Upper lobe of left lung (tissue), 6 donors: ENCODE data around the gene FCER1A. TPM values are rescaled to one million over a fixed set of nuclear protein-coding genes. Genes with fewer than 3 reads are reported as not detected.

Experiments used
- ATAC-seq, 2 donors: fragments of 200-7000 bp; cut with Tn5 transposase; one replicate each; pipeline ENCODE4 v1.9.1; 2022; ENCODE audit warnings: mild to moderate bottlenecking in 2 of 2, moderate library complexity in 2 of 2; ENCODE audit not compliant: low FRiP score in 2 of 2
- DNase-seq, 2 donors: peaks; one replicate each; pipeline ENCODE4 v3.0.0-alpha.2; 2019 to 2020
- H3K27ac ChIP-seq, 4 donors: fragments of 200-600 bp; sonication (generic); one replicate each; pipeline ENCODE4 v1.5.1; 2016 to 2019
- H3K27me3 ChIP-seq, 4 donors: fragments of 200-600 bp; sonication (generic); one replicate each; pipeline ENCODE4 v1.5.1; 2017 to 2019
- H3K36me3 ChIP-seq, 4 donors: fragments of 200-600 bp; sonication (generic); one replicate each; pipeline ENCODE4 v1.5.1; 2016 to 2019
- H3K4me1 ChIP-seq, 4 donors: fragments of 200-600 bp; sonication (generic); one replicate each; pipeline ENCODE4 v1.5.1; 2018 to 2019
- H3K4me3 ChIP-seq, 4 donors: fragments of 200-600 bp; sonication (generic); one replicate each; pipeline ENCODE4 v1.5.1; 2017 to 2019; ENCODE audit warnings: mild to moderate bottlenecking in 2 of 4, moderate library complexity in 1 of 4
- H3K9me3 ChIP-seq, 4 donors: fragments of 200-600 bp; sonication (generic); one replicate each; pipeline ENCODE4 v1.5.1; 2018 to 2019
- EP300 ChIP-seq, 4 donors: sonication (generic); formaldehyde crosslinking; IDR thresholded peaks; one replicate each; pipeline ENCODE4 v1.5.1; 2017; ENCODE audit warnings: antibody characterized with exemption in 4 of 4, control low read depth in 2 of 4
- POLR2A ChIP-seq, 4 donors: fragments of 450-650 bp; IDR thresholded peaks; one replicate each; pipeline ENCODE4 v1.5.1; 2016 to 2017; ENCODE audit warnings: antibody characterized with exemption in 4 of 4, mild to moderate bottlenecking in 2 of 4
- POLR2AphosphoS5 ChIP-seq, 2 donors: sonication (generic); formaldehyde crosslinking; IDR thresholded peaks; one replicate each; pipeline ENCODE4 v1.5.1; 2017; ENCODE audit warnings: antibody characterized with exemption in 2 of 2
- WGBS, 2 donors: methylation state at CpG; one replicate each; pipeline ENCODE4 v1.1.5; 2017 to 2018; 5-methylcytosine and 5-hydroxymethylcytosine counted together
- total RNA-seq, 6 donors: library from RNA; depleted of rRNA in 4 of 6; stranded (reverse); fragments of >200 nt in 4 of 6; gene quantifications; one replicate each; pipeline versions ENCODE4 v1.1.0 to v1.2.1, GENCODE V29; 2016 to 2021
- TF ChIP-seq, protein P1 (sequence below), 6 experiments: fragments of 450-650 bp in 4 of 6; fragments of 200-600 bp in 2 of 6; sonication (generic) in 2 of 6; IDR thresholded peaks; one replicate each; pipeline ENCODE4 v1.5.1; 2016 to 2019; ENCODE audit warnings: antibody characterized with exemption in 6 of 6
- donor health status: DM: no; HTN: no; CAD: no; lungs with moderate emphysema.
- donor health status: DM: no; HTN: yes; CAD: no; lungs with severe emphysema.

Gene FCER1A
- 10 to 100 TPM in 1 of 6 donors, 1 to 10 TPM in 2, under 1 TPM in 1, not detected in 2; 0.98 to 11.8 (median 4.7) TPM for total RNA-seq

DNA sequence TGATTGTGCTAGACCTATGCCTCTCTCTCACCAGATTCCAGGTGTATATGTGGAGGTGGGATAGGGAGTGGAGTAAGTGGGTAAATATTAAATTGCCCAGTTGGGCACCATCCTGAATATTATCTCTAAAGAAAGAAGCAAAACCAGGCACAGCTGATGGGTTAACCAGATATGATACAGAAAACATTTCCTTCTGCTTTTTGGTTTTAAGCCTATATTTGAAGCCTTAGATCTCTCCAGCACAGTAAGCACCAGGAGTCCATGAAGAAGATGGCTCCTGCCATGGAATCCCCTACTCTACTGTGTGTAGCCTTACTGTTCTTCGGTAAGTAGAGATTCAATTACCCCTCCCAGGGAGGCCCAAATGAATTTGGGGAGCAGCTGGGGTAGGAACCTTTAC is at the start of gene FCER1A:
FCER1A (plus strand) TSS at position 242 of the 400 bp plus-strand sequence; CDS start at position 271, 29 bp downstream.
- DNase-seq: no peak
- Histone ChIP-seq H3K9me3 (no peaks in the 10 kb centered on the region), H3K27me3 (no peaks in the 10 kb centered on the region), H3K27ac (no peak within 1 kb of the TSS), H3K36me3 (no peaks in the 10 kb centered on the region), H3K4me3 (no peak within 1 kb of the TSS), H3K4me1 (no peaks in the 10 kb centered on the region)
- WGBS, 2 donors: 83 to 86% methylated on average over 1 of the region's 1 CpG
- no peak for ATAC-seq
- TF ChIP-seq POLR2A (IDR thresholded peaks at IDR 0.05) (no peak), POLR2AphosphoS5 (IDR thresholded peaks at IDR 0.05) (no peak), EP300 (IDR thresholded peaks at IDR 0.05) (no peak)
- TF ChIP-seq, protein P1, sequence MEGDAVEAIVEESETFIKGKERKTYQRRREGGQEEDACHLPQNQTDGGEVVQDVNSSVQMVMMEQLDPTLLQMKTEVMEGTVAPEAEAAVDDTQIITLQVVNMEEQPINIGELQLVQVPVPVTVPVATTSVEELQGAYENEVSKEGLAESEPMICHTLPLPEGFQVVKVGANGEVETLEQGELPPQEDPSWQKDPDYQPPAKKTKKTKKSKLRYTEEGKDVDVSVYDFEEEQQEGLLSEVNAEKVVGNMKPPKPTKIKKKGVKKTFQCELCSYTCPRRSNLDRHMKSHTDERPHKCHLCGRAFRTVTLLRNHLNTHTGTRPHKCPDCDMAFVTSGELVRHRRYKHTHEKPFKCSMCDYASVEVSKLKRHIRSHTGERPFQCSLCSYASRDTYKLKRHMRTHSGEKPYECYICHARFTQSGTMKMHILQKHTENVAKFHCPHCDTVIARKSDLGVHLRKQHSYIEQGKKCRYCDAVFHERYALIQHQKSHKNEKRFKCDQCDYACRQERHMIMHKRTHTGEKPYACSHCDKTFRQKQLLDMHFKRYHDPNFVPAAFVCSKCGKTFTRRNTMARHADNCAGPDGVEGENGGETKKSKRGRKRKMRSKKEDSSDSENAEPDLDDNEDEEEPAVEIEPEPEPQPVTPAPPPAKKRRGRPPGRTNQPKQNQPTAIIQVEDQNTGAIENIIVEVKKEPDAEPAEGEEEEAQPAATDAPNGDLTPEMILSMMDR (IDR thresholded peaks at IDR 0.05): no peak

DNA sequence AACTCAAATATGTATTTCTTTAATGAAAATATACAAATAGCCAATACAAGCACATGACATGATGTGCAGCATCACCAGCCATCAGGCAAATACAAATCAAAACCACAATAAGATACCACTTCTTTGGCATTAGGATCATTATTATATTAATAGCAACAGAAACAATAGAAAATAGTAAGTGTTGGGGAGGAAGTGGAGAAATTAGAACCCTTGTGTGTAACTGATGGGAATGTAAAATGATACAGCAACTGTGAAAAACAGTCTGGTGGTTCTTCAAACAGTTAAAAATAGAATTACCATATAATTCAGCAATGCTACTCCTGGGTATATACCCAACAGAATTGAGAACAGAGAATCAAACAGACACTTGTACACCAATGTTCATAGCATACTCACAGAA is 40.8 kb upstream of the FCER1A start:
- H3K27me3 ChIP-seq: no peaks in the 10 kb centered on the region
- H3K4me3 ChIP-seq: no peak overlapping the region
- H3K27ac ChIP-seq: no peak overlapping the region
- TF ChIP-seq, protein P1 (IDR thresholded peaks at IDR 0.05): no peak
- TF ChIP-seq POLR2A (IDR thresholded peaks at IDR 0.05) (no peak), EP300 (IDR thresholded peaks at IDR 0.05) (no peak), POLR2AphosphoS5 (IDR thresholded peaks at IDR 0.05) (no peak)
- H3K36me3 ChIP-seq: no peaks in the 10 kb centered on the region
- no peak for DNase-seq
- ATAC-seq: no peak
- no peaks in the 10 kb centered on the region for H3K4me1 ChIP-seq
- no peaks in the 10 kb centered on the region for H3K9me3 ChIP-seq

DNA sequence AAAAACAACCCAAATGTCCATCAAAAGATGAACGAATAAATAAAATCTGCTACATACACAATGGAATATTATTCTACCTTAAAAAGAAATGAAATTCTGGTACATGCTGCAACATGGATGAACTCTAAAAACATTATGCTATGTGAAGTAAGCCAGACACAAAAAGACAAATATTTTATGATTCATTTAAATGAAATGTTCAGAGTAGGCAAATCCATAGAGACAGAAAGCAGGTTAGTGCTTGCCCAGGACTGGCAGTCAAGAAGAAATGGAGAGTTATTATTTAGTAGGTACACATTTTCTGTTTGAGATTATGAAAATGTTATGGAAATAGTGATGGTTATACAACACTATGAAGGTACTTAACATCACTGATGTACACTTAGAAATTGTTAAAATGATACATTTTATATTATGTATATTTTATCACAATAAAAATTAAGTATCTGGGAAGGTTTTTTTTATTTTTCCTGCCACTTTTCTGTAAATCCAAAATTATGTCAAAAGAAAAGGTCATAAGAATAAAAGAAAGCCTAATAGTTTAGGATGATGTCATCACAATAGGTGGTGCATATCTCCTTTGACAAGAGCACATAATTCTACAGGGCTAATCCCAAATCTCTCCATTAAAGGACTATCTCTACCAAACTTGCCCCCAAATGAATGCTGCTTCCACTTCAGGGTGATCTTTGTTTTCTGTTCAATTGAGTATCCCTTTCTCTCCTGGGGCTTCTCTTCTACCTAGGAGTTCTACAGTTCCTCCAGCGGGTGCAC is 40.2 kb upstream of the FCER1A start:
- Histone ChIP-seq H3K27me3 (no peaks in the 10 kb centered on the region), H3K4me3 (no peak overlapping the region), H3K27ac (no peak overlapping the region), H3K4me1 (no peaks in the 10 kb centered on the region), H3K36me3 (no peaks in the 10 kb centered on the region), H3K9me3 (no peaks in the 10 kb centered on the region)
- 91 to 95% methylated on average over 2 of the region's 2 CpGs for WGBS, 2 donors
- no peak for ATAC-seq
- no peak for DNase-seq
- TF ChIP-seq, protein P1 (IDR thresholded peaks at IDR 0.05): no peak
- TF ChIP-seq POLR2A (IDR thresholded peaks at IDR 0.05) (no peak), POLR2AphosphoS5 (IDR thresholded peaks at IDR 0.05) (no peak), EP300 (IDR thresholded peaks at IDR 0.05) (no peak)

DNA sequence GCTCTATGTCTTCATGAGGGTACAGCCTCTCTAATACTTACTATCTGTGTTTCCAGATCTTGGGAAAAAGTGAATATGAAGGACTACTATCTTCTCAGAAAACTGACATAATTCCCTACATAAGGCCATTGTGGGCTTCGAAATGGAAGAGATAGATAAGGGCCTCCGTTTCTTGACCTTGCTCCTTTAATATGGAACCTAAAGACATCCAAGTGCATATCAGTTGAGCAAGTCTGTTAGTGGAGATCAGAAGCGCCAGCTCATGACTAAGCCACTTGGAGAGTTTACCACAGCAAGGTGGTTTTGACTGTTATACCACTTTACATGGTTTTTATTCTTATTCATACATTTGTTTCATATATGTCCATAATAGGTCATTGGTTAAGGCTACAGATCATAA is 35.3 kb upstream of the FCER1A start:
- ATAC-seq (no peak), DNase-seq (no peak)
- Histone ChIP-seq H3K36me3 (no peaks in the 10 kb centered on the region), H3K9me3 (no peaks in the 10 kb centered on the region), H3K4me1 (no peaks in the 10 kb centered on the region), H3K4me3 (no peak overlapping the region), H3K27me3 (no peaks in the 10 kb centered on the region), H3K27ac (no peak overlapping the region)
- TF ChIP-seq, protein P1 (IDR thresholded peaks at IDR 0.05): no peak
- TF ChIP-seq EP300 (IDR thresholded peaks at IDR 0.05) (no peak), POLR2AphosphoS5 (IDR thresholded peaks at IDR 0.05) (no peak), POLR2A (IDR thresholded peaks at IDR 0.05) (no peak)
- WGBS, 2 donors: 80 to 85% methylated on average over 3 of the region's 3 CpGs

DNA sequence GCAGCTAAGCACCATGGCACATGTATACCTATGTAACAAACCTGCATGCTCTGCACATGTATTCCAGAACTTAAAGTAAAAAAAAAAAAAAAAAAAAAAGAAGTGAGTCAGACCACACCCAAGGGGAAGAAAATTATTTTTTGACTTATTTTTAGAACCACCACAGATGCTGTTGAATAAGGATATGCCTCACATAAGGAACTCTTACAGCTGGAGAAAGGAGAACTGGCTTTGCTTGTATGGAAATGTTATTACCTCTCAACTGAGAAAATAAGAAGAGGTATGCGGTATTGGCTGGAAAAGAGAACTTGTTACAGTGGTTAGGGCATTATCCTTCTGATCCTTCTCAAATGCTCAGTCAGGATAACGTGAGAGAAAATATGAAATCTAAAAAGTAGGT is 27.5 kb upstream of the FCER1A start:
- no peaks in the 10 kb centered on the region for H3K27me3 ChIP-seq
- no peak for DNase-seq
- H3K36me3 ChIP-seq: no peaks in the 10 kb centered on the region
- WGBS, 2 donors: 70 to 72% methylated on average over 2 of the region's 2 CpGs
- TF ChIP-seq POLR2A (IDR thresholded peaks at IDR 0.05) (no peak), POLR2AphosphoS5 (IDR thresholded peaks at IDR 0.05) (no peak), EP300 (IDR thresholded peaks at IDR 0.05) (no peak)
- TF ChIP-seq, protein P1 (IDR thresholded peaks at IDR 0.05): no peak
- no peaks in the 10 kb centered on the region for H3K9me3 ChIP-seq
- no peak for ATAC-seq
- no peak overlapping the region for H3K27ac ChIP-seq
- H3K4me3 ChIP-seq: no peak overlapping the region
- H3K4me1 ChIP-seq: no peaks in the 10 kb centered on the region
